NCI-H146 treated with DMSO at 0.1 percent for 48 hours (cell line): ENCODE measurements around the gene NMUR2.

Source experiments
- DNase-seq: peaks from one replicate; lab custom pipeline; 2025; ENCODE audit not compliant: unreplicated experiment; lab: John Stamatoyannopoulos, UW

NMUR2 gene

GRCh38 chr5:152405145-152405544 is at the start of gene NMUR2:
TSS of gene NMUR2 (minus strand) at chr5:152405279. CDS start at chr5:152405113, 166 bp downstream.
- DNase-seq, result peak; percentile 0

GRCh38 chr5:152443935-152444334 is 38.9 kb upstream of the NMUR2 start:
- no peak for DNase-seq

- DNase-seq, result no peak
Measured at GRCh38 chr5:152439791-152440190, 34.7 kb upstream of the NMUR2 start.

GRCh38 chr5:152437866-152438265 is 32.8 kb upstream of the NMUR2 start:
- peak; percentile 3 for DNase-seq

- no peak for DNase-seq
Measured at GRCh38 chr5:152427721-152428120, 22.6 kb upstream of the NMUR2 start.

GRCh38 chr5:152425083-152425482 is 20.0 kb upstream of the NMUR2 start:
- no peak for DNase-seq

- no peak for DNase-seq
Measured at GRCh38 chr5:152424501-152424900, 19.4 kb upstream of the NMUR2 start.

- no peak for DNase-seq
Measured at GRCh38 chr5:152422081-152422480, 17.0 kb upstream of the NMUR2 start.

- DNase-seq, result no peak
Measured at GRCh38 chr5:152412129-152412528, 7.0 kb upstream of the NMUR2 start.

- no peak for DNase-seq
Measured at GRCh38 chr5:152406082-152406481, 1.0 kb upstream of the NMUR2 start.

GRCh38 chr5:152404494-152404893 is 585 bp downstream of the NMUR2 start:
- DNase-seq, result no peak

- peak; percentile 51 for DNase-seq
Measured at GRCh38 chr5:152403046-152403445, 2.0 kb downstream of the NMUR2 start.

GRCh38 chr5:152400846-152401245 is 4.2 kb downstream of the NMUR2 start:
- DNase-seq, result no peak

GRCh38 chr5:152397581-152397980 is 7.5 kb downstream of the NMUR2 start:
- no peak for DNase-seq

GRCh38 chr5:152393441-152393840 is 11.6 kb downstream of the NMUR2 start:
- DNase-seq, result no peak

GRCh38 chr5:152389208-152389849 is 15.8 kb downstream of the NMUR2 start:
- no peak for DNase-seq

- DNase-seq, result no peak
Measured at GRCh38 chr5:152388610-152389009, 16.5 kb downstream of the NMUR2 start.

GRCh38 chr5:152380415-152381123 is 24.5 kb downstream of the NMUR2 start:
- DNase-seq, result no peak

- no peak for DNase-seq
Measured at GRCh38 chr5:152379331-152379730, 25.7 kb downstream of the NMUR2 start.

GRCh38 chr5:152378730-152379129 is 26.3 kb downstream of the NMUR2 start:
- DNase-seq, result no peak

- DNase-seq, result no peak
Measured at GRCh38 chr5:152376886-152377285, 28.2 kb downstream of the NMUR2 start.

GRCh38 chr5:152374711-152375275 is 30.3 kb downstream of the NMUR2 start:
- DNase-seq, result no peak
